MCF 10A (cell line): Measurements from ENCODE around the gene MCAM. TPM values are rescaled to one million over a fixed set of nuclear protein-coding genes. Genes with fewer than 3 reads are reported as not detected.

Experiments
- BruUV-seq: library from RNA; stranded (reverse); fragments of 400-500 nt; replicated peaks from 2 replicates; lab custom pipeline; 2021; lab: Mats Ljungman, UMichigan
- CTCF ChIA-PET: fragments of 300-600 bp; sonication (Branson Sonifier 250); formaldehyde crosslinking; extraction: SDS; loops from one replicate; lab custom pipeline; 2021; ENCODE audit warnings: antibody characterized with exemption, inconsistent platforms; lab: Yijun Ruan, JAX
- POLR2A ChIA-PET: fragments of 300-600, 350-650 bp; sonication (Branson Sonifier 250); formaldehyde crosslinking; extraction: SDS; loops from one replicate; lab custom pipeline; 2020; ENCODE audit warnings: antibody characterized with exemption, inconsistent platforms; lab: Yijun Ruan, JAX
- DNase-seq: peaks from one replicate; pipeline ENCODE4 v3.0.0-alpha.2; 2018; ENCODE audit not compliant: unreplicated experiment
- H3K27ac Mint-ChIP-seq: one replicate; pipeline ENCODE4 v1.8.0; 2022; ENCODE audit warnings: mild to moderate bottlenecking, low read depth, mixed read lengths; ENCODE audit not compliant: unreplicated experiment
- H3K27me3 Mint-ChIP-seq: one replicate; pipeline ENCODE4 v1.8.0; 2022; ENCODE audit warnings: mixed read lengths; ENCODE audit not compliant: insufficient read depth, unreplicated experiment
- H3K36me3 Mint-ChIP-seq: one replicate; pipeline ENCODE4 v1.8.0; 2022; ENCODE audit warnings: mild to moderate bottlenecking, moderate library complexity, mixed read lengths; ENCODE audit not compliant: insufficient read depth, unreplicated experiment
- H3K4me1 Mint-ChIP-seq: one replicate; pipeline ENCODE4 v1.8.0; 2022; ENCODE audit warnings: mixed read lengths; ENCODE audit not compliant: insufficient read depth, unreplicated experiment
- H3K4me3 Mint-ChIP-seq: one replicate; pipeline ENCODE4 v1.8.0; 2022; ENCODE audit warnings: mild to moderate bottlenecking, moderate library complexity, mixed read lengths; ENCODE audit not compliant: unreplicated experiment
- H3K9me3 Mint-ChIP-seq: one replicate; pipeline ENCODE4 v1.8.0; 2022; ENCODE audit warnings: mixed read lengths; ENCODE audit not compliant: unreplicated experiment
- intact Hi-C: fragments of 100-400 bp; cut with micrococcal nuclease; formaldehyde crosslinking; loops from 2 replicates; pipeline ENCODE4 v1.14.1; 2022
- total RNA-seq: library from RNA; stranded (reverse); gene quantifications from 2 replicates; pipeline ENCODE4 v1.2.3, GENCODE V29; 2022
- TF ChIP-seq, protein P1 (sequence below): fragments of 200-600 bp; IDR thresholded peaks from one replicate; pipeline ENCODE4 v1.8.0; 2022; ENCODE audit warnings: antibody characterized with exemption, mild to moderate bottlenecking; ENCODE audit not compliant: unreplicated experiment

Gene MCAM
- total RNA-seq, 1 experiment from 2014 or later, result 3.5 TPM

DNA sequence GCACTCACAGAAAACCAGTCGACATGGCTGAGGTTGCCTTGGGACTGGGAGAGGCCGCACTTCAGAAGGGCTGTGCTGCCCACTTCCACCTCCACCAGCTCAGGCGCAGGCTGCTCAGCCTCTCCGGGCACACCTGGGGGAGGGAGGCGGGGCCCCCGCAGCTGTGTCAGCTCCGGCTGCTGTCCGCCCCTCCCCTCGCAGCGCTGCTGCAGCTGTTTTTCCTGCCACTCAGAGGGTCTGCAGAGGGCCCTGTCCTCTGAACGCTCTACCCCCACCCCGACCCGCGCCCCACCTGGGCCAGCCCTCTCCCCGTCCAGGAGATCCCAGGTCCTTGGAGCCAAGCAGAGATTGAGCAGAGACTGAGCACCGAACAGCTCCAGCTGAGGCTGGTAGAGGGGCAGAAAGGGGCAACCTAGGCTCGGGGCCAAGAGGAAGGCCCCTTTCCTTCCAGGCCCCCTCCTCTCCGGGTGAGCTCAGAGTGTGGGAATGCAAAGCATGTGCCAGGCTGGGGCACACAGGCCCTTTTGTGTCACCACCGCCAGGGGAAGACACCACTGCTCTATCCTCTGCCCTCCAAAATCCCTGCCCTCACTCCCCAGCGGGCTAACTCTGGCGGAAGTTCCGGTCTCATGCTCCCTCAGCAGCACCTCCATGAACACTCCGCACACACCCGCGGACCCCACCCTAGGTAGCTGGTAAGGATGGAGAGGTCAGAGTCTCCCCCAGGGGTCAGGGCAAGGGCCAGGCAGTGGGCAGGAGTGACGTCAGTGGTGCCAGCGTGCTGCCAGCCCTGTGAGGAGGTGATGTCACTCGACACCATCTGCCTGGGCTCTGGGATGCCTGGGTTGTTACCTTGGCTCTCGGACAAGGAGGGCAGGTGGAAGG, 1.6 kb downstream of the MCAM start:
- DNase-seq, result no peak
- ChIA-PET POLR2A (interaction anchor here (0.9 kb wide), 1 partner anchor 19 kb away, joined by 3 read pairs; the partner anchor contains the start of gene RNF26), CTCF (interaction anchor here (0.6 to 2.4 kb wide), 3 partner anchors 8 to 40 kb away, joined by 4 to 9 read pairs (median 7); no protein-coding TSS in a partner anchor)
- intact Hi-C loops, result no loop called here
- Mint-ChIP-seq H3K4me1 (peaks cover 8% of the 10 kb centered on the region), H3K27ac (no peak overlapping the region), H3K4me3 (peak overlapping the region; percentile 69), H3K36me3 (peaks cover 7% of the 10 kb centered on the region), H3K9me3 (no peaks in the 10 kb centered on the region), H3K27me3 (no peaks in the 10 kb centered on the region)
- TF ChIP-seq, protein P1, sequence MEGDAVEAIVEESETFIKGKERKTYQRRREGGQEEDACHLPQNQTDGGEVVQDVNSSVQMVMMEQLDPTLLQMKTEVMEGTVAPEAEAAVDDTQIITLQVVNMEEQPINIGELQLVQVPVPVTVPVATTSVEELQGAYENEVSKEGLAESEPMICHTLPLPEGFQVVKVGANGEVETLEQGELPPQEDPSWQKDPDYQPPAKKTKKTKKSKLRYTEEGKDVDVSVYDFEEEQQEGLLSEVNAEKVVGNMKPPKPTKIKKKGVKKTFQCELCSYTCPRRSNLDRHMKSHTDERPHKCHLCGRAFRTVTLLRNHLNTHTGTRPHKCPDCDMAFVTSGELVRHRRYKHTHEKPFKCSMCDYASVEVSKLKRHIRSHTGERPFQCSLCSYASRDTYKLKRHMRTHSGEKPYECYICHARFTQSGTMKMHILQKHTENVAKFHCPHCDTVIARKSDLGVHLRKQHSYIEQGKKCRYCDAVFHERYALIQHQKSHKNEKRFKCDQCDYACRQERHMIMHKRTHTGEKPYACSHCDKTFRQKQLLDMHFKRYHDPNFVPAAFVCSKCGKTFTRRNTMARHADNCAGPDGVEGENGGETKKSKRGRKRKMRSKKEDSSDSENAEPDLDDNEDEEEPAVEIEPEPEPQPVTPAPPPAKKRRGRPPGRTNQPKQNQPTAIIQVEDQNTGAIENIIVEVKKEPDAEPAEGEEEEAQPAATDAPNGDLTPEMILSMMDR, result no peak
- BruUV-seq, result no TSS peak

DNA sequence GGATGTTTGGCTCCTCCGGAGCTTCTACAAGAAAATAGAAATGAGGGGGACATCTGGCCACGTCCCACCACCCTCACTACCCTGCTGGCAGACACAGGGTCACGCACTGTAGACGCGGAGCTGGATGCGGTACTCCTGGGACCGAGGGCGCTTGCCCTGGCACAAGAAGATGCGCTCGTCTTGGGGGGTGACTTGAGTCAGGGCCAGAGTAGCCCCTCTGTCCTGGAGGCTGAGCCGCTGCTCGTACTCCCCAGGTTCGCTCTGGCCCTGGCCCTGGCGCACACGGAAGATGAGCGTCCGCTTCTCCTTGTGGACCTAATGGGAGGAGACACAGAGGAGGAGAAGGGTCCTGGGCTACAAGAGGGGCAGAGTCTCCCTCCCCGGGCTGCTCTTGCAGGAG, 2.2 kb downstream of the MCAM start:
- Mint-ChIP-seq H3K4me1 (peaks cover 8% of the 10 kb centered on the region), H3K4me3 (no peak overlapping the region), H3K9me3 (no peaks in the 10 kb centered on the region), H3K36me3 (peaks cover 7% of the 10 kb centered on the region), H3K27ac (no peak overlapping the region), H3K27me3 (no peaks in the 10 kb centered on the region)
- DNase-seq, result no peak
- intact Hi-C loops, result no loop called here
- BruUV-seq, result no TSS peak
- TF ChIP-seq, protein P1, result no peak
- ChIA-PET CTCF (interaction anchor here (1.1 to 2.4 kb wide), 2 partner anchors 9 to 109 kb away, joined by 3 to 9 read pairs; partner anchors contain the start of gene CBL), POLR2A (no interaction called here)

DNA sequence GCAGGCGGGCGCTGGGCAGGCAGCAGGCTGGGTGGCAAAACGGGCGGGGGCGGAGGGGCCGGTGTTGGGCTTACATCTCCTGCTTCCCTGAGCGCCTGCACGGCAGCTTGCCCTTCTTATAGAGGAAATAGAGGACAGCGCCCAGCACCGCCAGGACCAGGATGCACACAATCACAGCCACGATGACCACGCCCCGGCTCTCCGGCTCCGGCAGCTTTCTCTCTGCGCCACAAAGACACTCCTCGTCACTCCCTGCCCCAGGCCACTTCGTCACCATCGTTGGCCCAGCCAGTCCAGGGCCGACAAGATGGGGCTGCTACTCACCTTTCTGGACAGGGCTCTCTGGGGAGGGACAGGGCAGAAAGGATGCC, 6.3 kb downstream of the MCAM start:
- DNase-seq, result no peak
- BruUV-seq, result no TSS peak
- TF ChIP-seq, protein P1, result no peak
- intact Hi-C loops, result no loop called here
- no peaks in the 10 kb centered on the region for H3K27me3 Mint-ChIP-seq
- H3K9me3 Mint-ChIP-seq, result no peaks in the 10 kb centered on the region
- H3K27ac Mint-ChIP-seq, result no peak overlapping the region
- peaks cover 20% of the 10 kb centered on the region for H3K36me3 Mint-ChIP-seq
- H3K4me1 Mint-ChIP-seq, result peaks cover 9% of the 10 kb centered on the region
- ChIA-PET POLR2A (no interaction called here), CTCF (interaction anchor here (7.7 kb wide), 1 partner anchor 12 kb away, joined by 62 read pairs; no protein-coding TSS in a partner anchor)
- H3K4me3 Mint-ChIP-seq, result no peak overlapping the region

DNA sequence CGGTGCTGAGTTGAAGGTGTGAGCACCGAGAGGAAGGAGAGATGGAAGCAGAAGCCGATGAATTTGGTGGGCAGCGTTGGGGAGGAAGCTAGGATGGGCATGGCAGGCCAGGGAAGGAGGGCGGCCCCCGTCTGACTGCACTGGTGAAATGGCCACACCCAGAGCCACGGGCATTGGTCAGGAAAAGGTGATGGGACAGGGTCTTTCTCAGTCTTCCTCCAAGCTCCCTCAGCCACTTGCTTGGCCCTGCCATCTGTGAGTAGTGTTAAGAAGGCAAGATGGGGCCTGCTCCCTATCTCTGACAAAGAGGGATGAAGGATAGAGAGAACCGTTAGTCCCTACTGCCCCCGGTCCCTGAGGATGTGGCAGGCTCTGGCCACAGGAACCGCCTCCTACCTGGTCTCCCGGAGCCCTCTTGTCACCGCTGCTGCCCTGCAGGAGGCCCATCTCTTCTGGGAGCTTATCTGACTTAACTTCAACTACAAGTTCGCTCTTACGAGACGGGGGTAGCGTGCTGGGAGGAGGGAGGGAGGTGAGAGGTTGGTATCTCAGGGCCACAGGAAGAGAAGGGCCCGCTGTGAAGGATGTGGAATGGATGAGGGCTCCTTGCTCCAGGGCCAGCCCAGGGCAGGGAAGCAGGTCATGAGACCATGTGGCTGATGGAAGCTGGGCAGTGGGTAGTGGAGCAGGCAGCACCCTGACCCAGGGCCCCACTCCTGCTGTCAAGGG, 6.8 kb downstream of the MCAM start:
- no TSS peak for BruUV-seq
- no peaks in the 10 kb centered on the region for H3K27me3 Mint-ChIP-seq
- H3K9me3 Mint-ChIP-seq, result no peaks in the 10 kb centered on the region
- TF ChIP-seq, protein P1, result no peak
- no peak overlapping the region for H3K4me3 Mint-ChIP-seq
- intact Hi-C loops, result no loop called here
- ChIA-PET POLR2A (no interaction called here), CTCF (interaction anchor here (0.6 to 7.7 kb wide), 2 partner anchors 13 to 91 kb away, joined by 3 to 62 read pairs; no protein-coding TSS in a partner anchor)
- no peak for DNase-seq
- peaks cover 20% of the 10 kb centered on the region for H3K36me3 Mint-ChIP-seq
- H3K4me1 Mint-ChIP-seq, result peaks cover 10% of the 10 kb centered on the region
- H3K27ac Mint-ChIP-seq, result no peak overlapping the region
